HG03095 (cell line): ENCODE data around the gene RANGRF.
"Not testable (repeated sequence)": the region's sequence is repeated elsewhere in the genome, so short reads cannot be mapped to it uniquely, and the experiment has no call there.

Source experiments
- ATAC-seq: cut with Tn5 transposase; IDR thresholded peaks from one replicate; pipeline ENCODE4 v1.9.1; 2021; ENCODE audit warnings: moderate library complexity; ENCODE audit not compliant: unreplicated experiment

Gene RANGRF, protein sequence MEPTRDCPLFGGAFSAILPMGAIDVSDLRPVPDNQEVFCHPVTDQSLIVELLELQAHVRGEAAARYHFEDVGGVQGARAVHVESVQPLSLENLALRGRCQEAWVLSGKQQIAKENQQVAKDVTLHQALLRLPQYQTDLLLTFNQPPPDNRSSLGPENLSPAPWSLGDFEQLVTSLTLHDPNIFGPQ

DNA sequence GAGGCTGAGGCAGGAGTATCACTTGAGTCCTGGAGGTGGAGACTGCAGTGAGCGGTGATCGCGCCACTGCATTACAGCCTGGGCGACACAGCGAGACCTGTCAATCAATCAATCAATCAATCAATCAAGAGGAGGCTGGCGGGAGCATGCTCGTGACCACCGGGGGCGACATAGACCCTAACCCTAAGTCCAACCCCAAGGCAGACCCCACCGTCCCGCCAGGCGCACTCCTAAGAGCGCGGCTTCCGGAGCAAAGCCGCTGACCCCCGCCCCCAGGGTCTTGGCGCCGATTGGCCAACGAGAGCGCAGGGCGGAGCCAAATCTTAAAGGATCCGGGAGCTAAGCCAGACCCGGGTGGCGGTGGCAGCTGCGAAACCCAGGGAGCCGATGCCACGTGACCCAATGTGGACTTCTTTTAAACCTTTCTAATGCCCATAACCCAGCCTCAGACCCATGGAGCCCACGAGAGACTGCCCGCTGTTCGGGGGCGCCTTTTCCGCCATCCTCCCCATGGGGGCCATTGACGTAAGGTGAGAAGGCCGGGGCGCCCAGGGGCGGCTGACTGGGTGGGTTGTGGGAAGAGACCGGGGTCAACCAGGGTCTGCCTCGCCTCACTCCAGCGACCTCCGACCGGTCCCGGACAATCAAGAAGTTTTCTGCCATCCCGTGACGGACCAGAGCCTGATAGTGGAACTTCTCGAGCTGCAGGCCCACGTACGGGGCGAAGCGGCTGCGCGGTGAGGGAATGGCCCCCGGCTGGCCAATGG, at the start of gene RANGRF:
Gene RANGRF, plus strand, starts transcription at position 335 of the 767 bp plus-strand sequence. Its CDS starts 119 bp downstream, at position 454.
- peak; percentile 65 for ATAC-seq

DNA sequence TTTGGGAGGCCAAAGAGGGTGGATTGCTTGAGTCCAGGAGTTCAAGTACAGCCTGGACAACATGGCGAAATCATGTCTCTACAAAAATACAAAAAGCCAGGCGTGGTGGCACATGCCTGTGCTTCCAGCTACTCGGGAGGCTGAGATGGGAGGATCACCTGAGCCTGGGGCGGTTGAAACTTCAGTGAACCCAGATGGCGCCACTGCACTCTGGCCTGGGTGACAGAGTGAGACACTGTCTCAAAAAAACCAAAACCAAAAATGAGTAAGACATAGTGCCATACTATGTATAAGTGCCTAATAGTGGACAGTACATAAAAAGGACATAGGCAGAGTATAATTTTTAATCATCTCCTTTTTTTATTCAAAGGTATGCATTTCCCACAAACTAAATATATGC, 44.6 kb upstream of the RANGRF start:
- no peak for ATAC-seq

DNA sequence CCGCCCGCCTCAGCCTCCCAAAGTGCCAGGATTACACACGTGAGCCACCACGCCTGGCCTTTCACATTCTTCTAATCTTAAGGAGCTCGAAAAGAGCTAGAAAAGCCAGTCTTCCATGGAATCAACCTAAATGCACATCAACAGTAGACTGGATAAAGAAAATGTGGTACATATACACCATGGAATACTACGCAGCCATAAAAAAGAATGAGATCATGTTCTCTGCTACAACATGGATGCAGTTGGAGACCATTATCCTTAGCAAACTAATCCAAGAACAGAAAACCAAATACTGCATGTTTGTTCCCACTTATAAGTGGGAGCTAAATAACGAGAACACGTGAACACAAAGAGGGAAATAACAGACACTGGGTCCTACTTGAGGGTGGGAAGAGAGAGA, 43.7 kb upstream of the RANGRF start:
- no peak for ATAC-seq

DNA sequence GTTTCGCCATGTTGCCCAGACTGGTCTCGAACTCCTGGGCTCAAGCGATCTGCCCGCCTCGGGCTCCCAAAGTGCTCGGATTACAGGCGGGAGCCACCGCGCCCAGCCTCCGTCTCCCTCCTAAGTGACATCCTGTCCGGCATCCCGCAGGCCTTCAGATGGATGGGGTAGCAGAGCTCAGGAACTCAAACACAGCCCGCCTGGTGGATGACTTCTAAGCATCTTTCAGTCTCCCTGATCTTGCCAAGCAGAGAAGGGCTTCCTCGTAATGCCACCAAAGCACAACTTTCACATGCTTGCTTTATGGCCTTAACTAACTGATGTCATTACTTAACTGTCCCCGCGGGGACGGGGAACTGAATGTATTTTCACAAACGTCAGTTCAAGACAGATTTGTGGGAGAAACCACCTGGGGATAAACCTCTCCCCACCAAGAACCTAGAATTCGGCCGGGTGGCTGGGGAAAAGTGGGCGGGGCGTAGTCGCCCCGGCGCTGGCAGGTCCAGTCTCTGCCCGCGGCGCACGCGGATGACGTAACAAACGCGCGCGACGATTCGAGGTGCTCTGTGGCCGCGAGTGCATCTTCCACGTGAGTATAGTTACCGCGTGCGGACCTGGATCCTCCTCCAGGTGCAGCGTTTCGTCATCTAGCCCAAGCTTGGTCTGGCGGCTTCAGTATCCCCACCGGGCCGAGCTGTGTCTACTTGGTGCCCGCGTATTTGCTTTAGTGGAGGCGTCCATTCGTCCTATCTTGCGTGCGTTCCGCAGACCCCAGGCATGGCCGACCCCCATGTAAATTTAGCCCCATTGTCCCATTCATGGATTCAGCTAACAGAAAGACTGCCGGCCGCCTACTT, 39.5 kb upstream of the RANGRF start, which contains the start of gene PFAS:
Gene PFAS, plus strand, starts transcription at position 539 of the 857 bp plus-strand sequence. CDS start 4,649 bp downstream, outside the sequence.
- peak; percentile 35 for ATAC-seq

DNA sequence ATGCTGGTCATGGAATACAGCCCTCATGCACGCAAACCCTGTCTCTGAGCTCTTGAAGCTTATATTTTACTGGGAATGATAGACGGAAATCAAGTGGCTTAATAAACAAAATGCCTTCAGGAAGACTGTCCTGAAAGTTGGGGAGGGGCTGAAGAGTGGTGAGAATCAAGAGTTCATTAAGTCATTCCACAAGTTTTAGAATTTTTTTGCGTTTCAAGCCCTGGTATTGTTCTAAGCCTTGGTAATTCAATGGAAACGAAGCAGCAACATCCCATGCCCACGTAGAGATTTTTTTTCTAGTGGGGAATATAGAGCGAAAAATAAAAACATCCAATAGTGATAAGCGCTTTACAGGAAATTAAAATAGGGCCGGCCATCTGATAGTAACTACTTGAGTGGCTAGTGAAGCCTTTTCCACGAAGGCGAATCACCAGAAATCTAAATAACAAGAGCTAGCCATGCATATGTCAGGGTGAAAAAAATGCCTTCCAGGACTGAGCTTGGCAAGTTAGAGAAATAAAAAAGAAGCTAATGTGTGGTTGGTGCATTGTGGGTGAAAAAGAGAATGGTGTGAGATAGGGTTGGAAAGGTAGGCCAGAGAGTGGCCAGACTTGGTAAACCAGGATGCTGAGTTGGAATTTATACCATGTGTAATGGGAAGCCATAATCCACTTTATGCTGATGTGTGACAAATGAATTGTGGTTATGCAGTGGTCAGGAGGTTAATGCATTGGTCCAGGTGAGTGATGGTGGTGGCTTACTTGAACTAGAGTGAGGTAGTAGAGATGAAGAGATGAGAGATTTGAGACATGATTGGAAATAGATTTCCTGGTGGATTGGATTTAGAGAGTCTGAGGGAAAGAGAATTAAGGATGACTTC, 38.6 kb upstream of the RANGRF start:
- ATAC-seq, result no peak

DNA sequence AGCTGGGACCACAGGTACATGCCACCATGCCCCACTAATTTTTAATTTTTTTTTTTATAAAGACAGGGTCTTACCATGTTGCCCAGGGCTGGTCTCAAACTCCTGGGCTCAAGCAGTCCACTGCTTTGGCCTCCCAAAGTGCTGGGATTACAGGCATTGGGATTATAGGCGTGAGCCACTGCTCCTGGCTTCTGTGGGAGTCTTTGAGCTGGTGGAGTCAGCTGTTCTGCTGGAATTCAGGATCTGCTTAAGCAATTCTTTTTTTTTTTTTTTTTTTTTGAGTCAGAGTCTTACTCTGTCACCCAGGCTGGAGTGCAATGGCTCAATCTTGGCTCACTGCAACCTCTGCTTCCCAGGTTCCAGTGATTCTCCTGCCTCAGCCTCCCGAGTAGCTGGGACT, 37.1 kb upstream of the RANGRF start:
- not testable (repeated sequence) for ATAC-seq

DNA sequence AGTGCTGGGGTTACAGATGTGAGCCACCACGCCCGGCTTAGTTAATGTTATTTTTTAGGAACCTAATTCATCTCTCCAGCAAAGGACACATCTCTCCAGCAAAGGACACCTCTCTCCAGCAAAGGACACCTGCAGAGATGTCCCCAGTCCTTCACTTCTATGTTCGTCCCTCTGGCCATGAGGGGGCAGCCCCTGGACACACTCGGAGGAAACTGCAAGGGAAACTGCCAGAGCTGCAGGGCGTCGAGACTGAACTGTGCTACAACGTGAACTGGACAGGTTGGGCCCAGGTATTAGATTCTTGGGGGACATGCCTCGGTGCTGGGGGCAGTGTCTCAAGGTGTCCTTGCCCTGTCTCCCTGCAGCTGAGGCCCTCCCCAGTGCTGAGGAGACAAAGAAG, 34.7 kb upstream of the RANGRF start:
- ATAC-seq, result no peak

DNA sequence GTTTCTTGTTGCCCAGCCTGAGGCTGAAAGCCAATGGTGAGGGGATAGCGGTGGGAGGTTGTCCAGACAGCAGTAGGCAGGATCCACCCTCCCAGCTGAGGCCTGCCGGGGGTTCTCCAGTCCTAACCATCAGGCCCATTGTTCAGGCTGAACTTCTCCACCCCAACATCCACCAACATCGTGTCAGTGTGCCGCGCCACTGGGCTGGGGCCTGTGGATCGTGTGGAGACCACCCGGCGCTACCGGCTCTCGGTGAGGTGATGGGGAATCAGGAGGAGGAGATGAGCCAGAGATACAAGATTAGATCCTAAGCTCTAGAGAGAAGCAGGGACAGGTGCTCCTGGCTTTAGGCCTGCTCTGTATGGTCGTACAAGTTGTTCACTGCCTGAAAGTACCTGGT, 33.6 kb upstream of the RANGRF start:
- ATAC-seq, result no peak

DNA sequence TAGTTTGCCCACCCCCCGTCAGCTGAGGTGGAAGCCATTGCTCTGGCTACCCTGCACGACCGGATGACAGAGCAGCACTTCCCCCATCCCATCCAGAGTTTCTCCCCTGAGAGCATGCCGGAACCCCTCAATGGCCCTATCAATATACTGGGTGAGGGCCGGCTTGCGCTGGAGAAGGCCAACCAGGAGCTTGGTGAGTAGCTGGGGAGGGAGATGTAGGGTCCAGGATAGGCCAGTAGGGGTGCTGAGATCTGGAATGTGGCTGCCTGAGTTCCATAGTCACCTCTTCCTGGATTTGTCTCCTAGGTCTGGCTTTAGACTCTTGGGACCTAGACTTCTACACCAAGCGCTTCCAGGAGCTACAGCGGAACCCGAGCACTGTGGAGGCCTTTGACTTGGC, 33.0 kb upstream of the RANGRF start:
- ATAC-seq, result no peak

DNA sequence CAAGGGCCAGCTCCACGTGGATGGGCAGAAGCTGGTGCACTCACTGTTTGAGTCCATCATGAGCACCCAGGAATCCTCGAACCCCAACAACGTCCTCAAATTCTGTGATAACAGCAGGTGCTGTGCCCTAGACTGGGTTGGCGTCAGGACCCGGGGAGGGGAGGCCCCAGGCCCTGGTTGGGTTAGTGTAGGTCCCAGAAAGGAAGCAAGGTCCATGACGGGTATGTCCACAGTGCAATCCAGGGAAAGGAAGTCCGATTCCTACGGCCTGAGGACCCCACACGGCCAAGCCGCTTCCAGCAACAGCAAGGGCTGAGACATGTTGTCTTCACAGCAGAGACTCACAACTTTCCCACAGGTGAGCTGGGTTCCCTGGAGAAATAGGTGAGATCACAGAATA, 32.2 kb upstream of the RANGRF start:
- ATAC-seq, result no peak

DNA sequence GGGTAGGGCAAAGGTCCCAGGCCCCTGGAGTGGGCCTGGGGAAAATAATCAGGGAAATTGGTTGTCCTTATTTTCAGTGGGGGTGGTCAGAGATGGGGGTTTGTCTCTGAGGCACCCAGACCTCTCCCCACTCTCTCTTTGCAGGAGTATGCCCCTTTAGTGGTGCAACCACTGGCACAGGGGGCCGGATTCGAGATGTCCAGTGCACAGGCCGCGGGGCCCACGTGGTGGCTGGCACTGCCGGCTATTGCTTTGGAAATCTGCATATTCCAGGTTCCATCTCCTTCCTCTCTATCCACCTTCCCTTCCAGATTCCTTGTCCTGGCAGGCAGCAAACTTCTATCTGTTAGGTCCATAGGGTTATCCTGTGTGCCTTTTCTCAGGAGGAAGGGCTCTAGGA, 31.8 kb upstream of the RANGRF start:
- ATAC-seq, result no peak

DNA sequence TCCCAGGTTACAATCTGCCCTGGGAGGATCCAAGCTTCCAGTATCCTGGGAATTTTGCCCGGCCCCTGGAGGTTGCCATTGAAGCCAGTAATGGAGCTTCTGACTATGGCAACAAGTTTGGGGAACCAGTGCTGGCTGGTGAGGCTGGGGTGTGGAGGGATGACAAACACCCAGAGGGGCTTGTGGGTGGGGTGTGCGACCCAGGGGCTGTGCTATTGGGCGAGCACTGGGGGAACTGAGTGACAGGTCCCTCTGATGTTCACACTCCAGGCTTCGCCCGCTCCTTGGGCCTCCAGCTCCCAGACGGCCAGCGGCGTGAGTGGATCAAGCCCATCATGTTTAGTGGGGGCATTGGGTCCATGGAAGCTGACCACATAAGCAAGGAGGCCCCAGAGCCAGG, 30.7 kb upstream of the RANGRF start:
- no peak for ATAC-seq

DNA sequence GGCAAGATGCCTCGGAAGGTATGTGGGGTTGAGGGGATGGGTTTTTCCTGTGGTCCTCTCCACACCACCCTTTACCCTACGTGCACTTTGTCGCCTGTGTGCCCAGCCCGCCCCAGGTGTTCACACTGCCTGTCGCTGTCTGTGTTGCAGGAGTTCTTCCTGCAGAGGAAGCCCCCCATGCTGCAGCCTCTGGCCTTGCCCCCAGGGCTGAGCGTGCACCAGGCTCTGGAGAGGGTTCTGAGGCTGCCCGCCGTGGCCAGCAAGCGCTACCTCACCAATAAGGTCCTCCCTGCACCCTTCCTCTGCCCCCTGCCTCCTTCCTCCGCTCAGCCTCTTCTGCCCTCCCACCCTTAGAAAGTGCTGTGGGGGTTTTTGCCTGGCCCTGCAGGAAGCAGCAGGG, 24.1 kb upstream of the RANGRF start:
- ATAC-seq, result no peak

DNA sequence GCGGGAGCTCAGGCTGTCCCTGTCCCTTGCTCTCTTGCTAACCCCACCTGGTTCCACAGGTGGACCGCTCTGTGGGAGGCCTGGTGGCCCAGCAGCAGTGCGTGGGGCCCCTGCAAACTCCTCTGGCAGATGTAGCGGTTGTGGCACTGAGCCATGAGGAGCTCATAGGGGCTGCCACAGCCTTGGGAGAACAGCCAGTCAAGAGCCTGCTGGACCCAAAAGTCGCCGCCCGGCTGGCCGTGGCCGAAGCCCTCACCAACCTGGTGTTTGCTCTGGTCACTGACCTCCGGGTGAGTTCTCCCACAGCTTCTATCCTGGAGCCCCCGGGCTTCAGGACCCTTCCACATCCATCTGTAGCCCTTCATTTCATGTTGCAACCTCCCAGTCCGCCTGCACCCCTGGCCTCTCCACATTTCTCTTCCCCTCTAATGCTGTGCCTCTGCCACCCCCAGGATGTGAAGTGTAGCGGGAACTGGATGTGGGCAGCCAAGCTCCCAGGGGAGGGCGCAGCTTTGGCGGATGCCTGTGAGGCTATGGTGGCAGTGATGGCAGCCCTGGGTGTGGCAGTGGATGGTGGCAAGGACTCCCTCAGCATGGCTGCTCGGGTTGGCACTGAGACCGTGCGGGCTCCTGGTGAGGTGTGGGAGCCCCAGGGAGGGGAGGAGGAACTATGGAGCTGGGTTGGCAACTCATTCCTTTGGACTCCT, 23.5 kb upstream of the RANGRF start:
- no peak for ATAC-seq

DNA sequence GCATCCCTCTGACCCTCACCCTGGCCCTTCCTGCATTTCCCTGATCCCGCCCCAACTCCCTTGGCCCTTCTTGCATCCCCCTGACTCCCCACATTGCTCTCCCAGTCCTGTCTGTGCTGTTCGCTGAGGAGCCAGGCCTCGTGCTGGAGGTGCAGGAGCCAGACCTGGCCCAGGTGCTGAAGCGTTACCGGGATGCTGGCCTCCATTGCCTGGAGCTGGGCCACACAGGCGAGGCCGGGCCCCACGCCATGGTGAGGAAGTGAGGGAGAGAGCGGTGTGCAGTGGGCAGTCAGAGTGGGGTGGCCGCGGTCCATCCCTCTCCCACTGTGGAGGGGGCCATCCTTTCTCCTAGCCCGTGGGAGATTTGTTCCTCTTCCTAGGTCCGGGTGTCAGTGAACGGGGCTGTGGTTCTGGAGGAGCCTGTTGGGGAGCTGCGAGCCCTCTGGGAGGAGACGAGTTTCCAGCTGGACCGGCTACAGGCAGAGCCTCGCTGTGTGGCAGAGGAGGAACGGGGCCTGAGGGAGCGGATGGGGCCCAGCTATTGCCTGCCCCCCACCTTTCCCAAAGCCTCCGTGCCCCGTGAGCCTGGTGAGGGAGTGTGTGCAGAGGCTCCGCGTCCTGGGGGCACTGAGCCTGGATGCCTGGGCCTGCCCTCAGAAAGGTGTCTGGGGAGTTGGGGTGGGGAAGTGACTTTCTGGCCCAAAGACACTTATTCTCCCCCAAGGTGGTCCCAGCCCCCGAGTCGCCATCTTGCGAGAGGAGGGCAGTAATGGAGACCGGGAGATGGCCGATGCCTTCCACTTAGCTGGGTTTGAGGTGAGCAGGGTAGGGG, 21.6 kb upstream of the RANGRF start:
- ATAC-seq, result no peak

DNA sequence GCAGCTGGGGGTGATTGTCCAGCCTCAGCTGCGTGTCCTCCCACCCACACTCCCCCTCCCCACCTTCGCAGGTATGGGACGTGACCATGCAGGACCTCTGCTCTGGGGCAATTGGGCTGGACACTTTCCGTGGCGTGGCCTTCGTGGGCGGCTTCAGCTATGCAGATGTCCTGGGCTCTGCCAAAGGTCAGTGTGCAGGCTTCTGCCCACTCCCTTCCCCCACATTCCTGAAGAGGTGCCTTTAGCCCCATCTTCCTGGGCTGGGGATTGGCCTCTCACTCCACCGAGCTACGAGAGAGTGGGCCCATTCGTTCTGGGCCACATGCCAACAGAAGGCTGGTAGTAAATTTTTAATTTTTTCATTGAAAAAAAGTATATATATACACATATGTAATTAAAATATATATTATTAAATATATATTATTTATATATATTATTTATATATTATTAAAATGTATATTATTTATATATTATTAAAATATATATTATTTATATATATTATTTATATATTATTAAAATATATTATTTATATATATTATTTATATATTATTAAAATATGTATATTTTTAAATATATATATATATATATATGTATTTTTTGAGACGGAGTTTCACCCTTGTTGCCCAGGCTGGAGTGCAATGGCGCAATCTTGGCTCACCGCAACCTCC, 20.9 kb upstream of the RANGRF start:
- no peak for ATAC-seq

DNA sequence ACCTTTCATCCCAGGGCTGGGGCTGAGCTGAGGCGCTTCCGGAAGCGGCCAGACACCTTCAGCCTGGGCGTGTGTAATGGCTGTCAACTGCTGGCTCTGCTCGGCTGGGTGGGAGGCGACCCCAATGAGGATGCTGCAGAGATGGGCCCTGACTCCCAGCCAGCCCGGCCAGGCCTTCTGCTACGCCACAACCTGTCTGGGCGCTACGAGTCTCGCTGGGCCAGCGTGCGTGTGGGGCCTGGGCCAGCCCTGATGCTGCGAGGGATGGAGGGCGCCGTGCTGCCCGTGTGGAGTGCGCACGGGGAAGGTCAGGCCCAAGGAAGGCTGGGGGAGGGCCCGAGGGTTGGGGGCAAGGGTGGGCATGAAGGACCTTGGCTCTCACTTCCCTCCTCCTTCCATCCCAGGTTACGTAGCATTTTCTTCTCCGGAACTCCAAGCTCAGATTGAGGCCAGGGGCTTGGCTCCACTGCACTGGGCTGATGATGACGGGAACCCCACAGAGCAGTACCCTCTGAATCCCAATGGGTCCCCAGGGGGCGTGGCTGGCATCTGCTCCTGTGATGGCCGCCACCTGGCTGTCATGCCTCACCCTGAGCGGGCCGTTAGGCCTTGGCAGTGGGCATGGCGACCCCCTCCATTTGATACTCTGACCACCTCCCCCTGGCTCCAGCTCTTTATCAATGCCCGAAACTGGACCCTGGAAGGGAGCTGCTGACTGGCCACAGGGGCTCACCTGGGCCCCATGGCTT, 19.7 kb upstream of the RANGRF start:
- ATAC-seq, result no peak

DNA sequence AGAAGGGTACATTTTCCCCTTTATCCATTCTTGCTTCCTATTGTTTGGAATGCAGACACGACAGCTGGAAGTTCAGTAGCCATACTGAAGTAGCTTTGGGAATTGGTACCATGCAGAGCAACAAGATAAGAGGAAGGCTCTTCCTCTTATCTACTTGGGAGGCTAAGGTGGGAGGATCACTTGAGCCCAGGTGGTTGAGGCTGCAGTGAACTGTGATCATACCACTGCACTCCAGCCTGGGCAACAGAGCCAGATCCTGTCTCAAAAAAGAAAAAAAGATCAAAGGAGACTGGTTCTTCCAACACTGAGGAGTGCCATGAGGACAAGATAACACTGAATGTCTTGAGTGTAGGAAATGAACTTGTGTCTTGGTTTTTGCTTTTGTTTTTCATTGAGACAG, 16.0 kb upstream of the RANGRF start:
- no peak for ATAC-seq
